ENCODE data around the gene UBAC2.

The UBAC2 gene

GRCh38 chr13:99421758-99422585 lies 221.3 kb downstream of the UBAC2 start:
- no peak for DNase-seq

DNA sequence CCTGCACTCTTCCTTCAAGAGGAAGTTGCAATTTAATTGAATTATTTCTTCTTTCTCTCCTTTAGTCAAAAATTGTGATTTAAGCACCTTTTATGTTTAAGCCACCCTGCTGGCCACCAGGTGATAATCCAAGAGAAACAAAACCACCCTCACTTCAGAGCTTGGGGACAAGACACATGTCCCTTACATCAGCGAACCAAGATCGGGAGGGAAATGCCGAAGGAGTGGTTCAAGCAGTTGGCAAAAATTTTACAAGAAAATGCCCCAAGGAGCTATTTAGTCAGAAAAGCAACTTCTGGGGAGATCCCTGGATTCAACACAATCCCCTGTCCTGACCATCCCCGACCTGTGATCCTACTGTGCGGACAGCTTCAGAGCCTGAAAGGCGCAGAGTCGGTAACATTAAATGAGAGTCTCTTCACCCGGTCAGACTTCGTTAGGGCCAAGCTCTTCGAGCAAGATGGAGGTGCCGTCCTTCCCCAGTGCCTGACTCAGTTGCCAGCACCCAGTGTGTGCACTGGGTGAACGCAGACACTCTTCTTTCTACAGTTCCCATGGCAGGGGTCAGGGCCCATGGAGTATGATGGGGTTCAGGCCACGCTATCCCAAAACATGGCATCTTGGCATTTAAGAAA lies 222.0 kb downstream of the UBAC2 start:
- DNase-seq = no peak

- peak; percentile 80 for DNase-seq
These were observed 225.1 kb downstream of the UBAC2 start for GRCh38 chr13:99425485-99426341.

GRCh38 chr13:99426426-99426825 lies 225.8 kb downstream of the UBAC2 start:
- DNase-seq = no peak

DNA sequence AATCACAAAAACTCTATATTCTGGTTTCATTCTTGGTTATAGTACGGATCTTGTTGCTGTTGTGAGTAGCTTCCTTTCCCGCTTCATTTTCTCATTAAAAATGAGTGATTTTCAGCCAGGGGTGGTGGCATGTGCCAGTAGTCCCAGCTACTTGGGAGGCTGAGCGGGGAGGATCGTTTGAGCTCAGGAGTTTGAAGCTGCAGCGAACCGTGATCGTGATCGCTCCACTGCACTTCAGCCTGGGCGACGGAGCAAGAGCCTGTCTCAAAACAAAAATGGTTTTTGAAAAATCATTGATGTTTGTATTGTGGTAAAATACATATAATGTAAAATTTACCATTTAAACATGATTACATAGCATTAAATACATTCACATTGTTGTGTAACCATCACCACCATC lies 229.0 kb downstream of the UBAC2 start:
- no peak for DNase-seq

DNA sequence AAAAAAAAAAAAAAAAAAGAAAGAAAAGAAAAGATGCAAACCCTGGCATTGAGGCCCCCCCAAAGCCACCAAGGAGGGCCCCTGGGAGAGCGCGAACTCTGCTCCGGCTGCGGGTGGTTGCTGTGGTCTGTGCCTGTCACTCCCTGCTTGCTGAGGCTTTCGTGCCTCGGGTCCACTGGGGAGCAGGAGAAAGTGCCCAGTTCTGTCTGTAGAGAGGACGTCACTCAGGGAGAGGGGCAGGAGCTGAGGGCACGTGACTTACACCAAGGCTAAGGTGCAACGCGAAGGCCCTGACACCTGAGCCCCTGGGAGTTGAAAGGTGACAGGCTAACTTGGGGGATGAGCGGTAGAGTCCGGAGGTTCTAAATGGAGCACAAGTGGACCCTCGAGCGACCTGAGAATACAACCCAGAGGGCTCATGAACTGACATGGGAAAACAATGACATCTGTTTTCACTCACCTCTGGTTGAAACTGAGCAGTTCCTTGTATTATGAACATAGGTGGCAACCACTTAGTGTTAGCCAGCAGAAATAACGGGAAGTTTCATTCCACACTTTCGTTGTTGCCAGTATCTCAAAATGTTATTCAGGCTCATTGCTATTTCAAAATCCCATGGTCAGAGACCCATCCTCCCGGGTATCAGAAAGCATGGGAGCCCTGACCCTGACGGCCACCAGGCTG lies 231.4 kb downstream of the UBAC2 start:
- no peak for DNase-seq

GRCh38 chr13:99432609-99433542 lies 232.2 kb downstream of the UBAC2 start:
- peak; percentile 93 for DNase-seq

DNA sequence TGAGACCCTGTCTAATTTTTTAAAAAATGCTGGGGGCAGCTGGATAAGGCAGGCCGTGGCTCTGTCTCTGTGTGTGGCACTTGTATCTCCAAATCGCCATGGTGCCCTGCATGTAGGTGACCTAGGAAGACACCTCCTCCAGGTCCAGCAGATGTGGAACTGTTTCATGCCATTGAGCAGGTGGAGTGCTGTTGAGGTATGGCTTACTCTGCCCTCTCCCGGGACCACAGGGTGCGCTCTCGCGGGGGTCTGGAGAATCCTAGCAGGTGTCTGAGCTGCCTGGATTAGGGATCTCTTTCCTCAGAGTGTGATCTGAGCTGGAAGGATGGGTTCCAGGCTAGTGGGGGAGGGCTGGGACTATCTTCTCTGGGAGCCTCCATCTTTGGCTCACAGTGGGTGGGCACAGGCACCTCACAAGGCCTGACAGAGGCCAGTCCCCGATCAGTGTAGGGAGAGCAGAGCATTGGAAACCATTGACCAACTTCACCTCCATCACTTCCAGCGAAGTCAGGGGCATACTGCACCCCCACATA lies 233.0 kb downstream of the UBAC2 start:
- DNase-seq = no peak

DNA sequence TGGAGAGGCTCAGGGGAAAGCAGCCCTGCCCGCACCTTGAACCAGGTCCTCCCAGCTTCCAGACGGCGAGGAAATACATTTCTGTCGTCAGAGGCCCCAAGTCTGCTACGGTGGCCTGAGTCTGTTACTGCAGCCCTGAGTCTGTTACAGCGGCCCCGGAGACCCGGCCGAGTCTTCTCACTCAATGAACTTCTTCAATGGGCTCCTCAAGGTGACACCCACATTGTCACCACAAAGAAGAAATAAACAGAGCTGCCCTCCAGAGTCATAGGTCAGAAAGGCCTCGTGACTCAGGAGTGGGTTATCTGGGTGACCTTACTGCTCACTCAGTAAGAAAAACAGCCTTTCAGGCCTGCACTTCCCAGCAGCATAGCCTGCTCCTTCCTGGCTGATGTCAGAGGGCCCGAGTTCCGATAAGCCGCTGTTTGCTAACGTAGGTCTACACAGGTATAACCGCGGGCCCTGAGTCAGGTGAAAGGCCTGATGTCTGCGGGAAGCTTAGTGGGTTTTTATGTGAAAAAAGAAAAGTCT lies 233.7 kb downstream of the UBAC2 start:
- peak; percentile 91 for DNase-seq

DNA sequence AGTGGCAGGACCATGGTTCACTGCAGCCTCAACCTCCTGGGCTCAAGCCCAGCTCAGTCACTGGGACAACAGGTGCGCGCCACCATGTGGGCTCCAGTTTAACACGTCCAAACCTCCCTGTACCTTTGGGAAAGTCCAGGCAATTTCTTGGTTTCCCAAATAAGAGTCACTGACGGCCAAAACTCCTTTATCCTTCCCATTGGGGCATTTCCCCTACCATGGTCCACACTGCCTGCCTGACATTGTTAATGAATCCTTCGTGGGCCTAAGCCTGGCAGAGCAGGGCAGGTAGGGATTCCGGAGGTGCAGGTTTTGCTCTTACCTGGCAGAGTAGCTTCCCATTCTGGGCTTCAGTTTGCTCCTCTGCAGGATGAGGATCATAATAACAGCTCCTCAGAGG lies 234.5 kb downstream of the UBAC2 start:
- no peak for DNase-seq

GRCh38 chr13:99435998-99436397 lies 235.3 kb downstream of the UBAC2 start:
- no peak for DNase-seq
